Loucy (cell line): Measurements from ENCODE around the gene SLC9A1.

Source experiments
- H2AFZ ChIP-seq: fragments of 200-600 bp; sonication (generic); 2 replicates; pipeline ENCODE4 v1.6.0; 2016; ENCODE audit warnings: antibody characterized with exemption, mild to moderate bottlenecking, low read length, moderate library complexity
- H3F3A ChIP-seq: fragments of 200-600 bp; 2 replicates; pipeline ENCODE4 v1.6.0; 2016; ENCODE audit warnings: antibody characterized with exemption, low read depth, mild to moderate bottlenecking
- H3K27me3 ChIP-seq: fragments of 200-600 bp; sonication (generic); 2 replicates; pipeline ENCODE4 v1.6.1; 2014; ENCODE audit warnings: low read length, mild to moderate bottlenecking; ENCODE audit not compliant: insufficient read depth, poor library complexity, severe bottlenecking
- H3K36me3 ChIP-seq: fragments of 200-600 bp; sonication (generic); 2 replicates; pipeline ENCODE4 v1.6.1; 2016; ENCODE audit warnings: low read length; ENCODE audit not compliant: insufficient read depth
- H3K4me1 ChIP-seq: fragments of 200-600 bp; sonication (generic); 2 replicates; pipeline ENCODE4 v1.5.1; 2014; ENCODE audit warnings: low read length, mild to moderate bottlenecking; ENCODE audit not compliant: insufficient read depth, poor library complexity, severe bottlenecking
- H3K4me2 ChIP-seq: fragments of 200-600 bp; sonication (generic); 2 replicates; pipeline ENCODE4 v1.6.0; 2014; ENCODE audit warnings: antibody characterized with exemption, low read length, low read depth, mild to moderate bottlenecking; ENCODE audit not compliant: poor library complexity, severe bottlenecking
- H3K4me3 ChIP-seq: fragments of 200-600 bp; sonication (generic); 2 replicates; pipeline ENCODE4 v1.5.1; 2014; ENCODE audit warnings: low read length, mild to moderate bottlenecking, mixed read lengths; ENCODE audit not compliant: poor library complexity, severe bottlenecking
- H3K79me2 ChIP-seq: fragments of 200-600 bp; sonication (generic); 2 replicates; pipeline ENCODE4 v1.6.1; 2014; ENCODE audit warnings: low read length; ENCODE audit not compliant: insufficient read depth
- H3K9ac ChIP-seq: fragments of 200-600 bp; sonication (generic); 2 replicates; pipeline ENCODE4 v1.6.0; 2014; ENCODE audit warnings: mild to moderate bottlenecking, low read depth, low read length, moderate library complexity; ENCODE audit not compliant: poor library complexity, severe bottlenecking
- H3K9me2 ChIP-seq: fragments of 200-600 bp; sonication (generic); replicated peaks from 2 replicates; pipeline ENCODE4 v1.6.1; 2016; ENCODE audit warnings: low read depth, low read length, mixed read lengths
- H3K9me3 ChIP-seq: fragments of 200-600 bp; sonication (generic); 2 replicates; pipeline ENCODE4 v1.6.1; 2014; ENCODE audit warnings: mild to moderate bottlenecking, antibody characterized with exemption, low read length, low read depth; ENCODE audit not compliant: insufficient read depth
- H4K20me1 ChIP-seq: fragments of 200-600 bp; sonication (generic); 2 replicates; pipeline ENCODE4 v1.6.0; 2014; ENCODE audit warnings: antibody characterized with exemption, low read length, mild to moderate bottlenecking; ENCODE audit not compliant: insufficient read depth, poor library complexity, severe bottlenecking
- EZH2phosphoT487 ChIP-seq: fragments of 200-600 bp; IDR thresholded peaks from 2 replicates; pipeline ENCODE4 v1.6.1; 2018; ENCODE audit warnings: antibody characterized with exemption, mild to moderate bottlenecking, moderate library complexity, borderline replicate concordance
- TF ChIP-seq, protein P1 (sequence below): fragments of 200-600 bp; sonication (generic); conservative IDR thresholded peaks from 2 replicates; pipeline ENCODE4 v1.5.1; 2014; ENCODE audit warnings: mild to moderate bottlenecking, antibody characterized with exemption, low read length

The SLC9A1 gene

DNA sequence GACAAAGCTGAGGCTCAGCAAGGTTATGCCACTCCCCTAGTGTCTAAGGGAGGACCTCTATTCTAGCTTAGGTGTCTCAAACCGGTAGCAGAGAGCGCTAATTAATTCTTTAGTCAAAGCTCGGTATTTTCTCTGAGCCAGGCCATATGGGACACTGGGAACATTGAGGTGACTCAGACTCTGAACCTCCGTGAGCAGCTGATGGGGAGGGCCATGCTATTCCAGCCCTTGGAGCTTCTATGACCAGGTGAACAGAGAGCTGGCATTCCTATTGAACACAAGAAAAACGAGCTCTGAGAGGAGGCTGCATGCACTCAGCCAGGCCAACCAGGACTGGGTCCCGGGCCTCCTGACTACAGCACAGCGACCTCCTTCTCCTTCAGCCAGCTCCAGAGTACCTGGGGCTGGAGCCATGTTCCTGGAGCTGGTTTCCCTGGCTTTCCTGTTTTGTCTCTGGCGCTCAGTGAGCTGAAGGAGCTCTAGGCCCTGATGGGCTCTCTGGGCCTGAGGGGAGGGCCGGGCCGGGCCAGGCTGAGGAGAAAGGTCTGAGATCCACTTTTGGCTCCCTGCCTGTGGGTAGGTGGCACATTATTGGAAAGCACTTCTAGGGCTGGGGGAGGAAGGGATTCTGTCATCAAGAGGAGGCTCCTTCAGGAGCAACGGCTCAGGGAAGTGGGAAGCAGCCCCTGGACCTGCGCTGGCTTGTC lies 37.0 kb downstream of the SLC9A1 start:
- H4K20me1 ChIP-seq, result no peaks in the 10 kb centered on the region
- no peak overlapping the region for H2AFZ ChIP-seq
- no peak for TF ChIP-seq EZH2phosphoT487
- TF ChIP-seq, protein P1, sequence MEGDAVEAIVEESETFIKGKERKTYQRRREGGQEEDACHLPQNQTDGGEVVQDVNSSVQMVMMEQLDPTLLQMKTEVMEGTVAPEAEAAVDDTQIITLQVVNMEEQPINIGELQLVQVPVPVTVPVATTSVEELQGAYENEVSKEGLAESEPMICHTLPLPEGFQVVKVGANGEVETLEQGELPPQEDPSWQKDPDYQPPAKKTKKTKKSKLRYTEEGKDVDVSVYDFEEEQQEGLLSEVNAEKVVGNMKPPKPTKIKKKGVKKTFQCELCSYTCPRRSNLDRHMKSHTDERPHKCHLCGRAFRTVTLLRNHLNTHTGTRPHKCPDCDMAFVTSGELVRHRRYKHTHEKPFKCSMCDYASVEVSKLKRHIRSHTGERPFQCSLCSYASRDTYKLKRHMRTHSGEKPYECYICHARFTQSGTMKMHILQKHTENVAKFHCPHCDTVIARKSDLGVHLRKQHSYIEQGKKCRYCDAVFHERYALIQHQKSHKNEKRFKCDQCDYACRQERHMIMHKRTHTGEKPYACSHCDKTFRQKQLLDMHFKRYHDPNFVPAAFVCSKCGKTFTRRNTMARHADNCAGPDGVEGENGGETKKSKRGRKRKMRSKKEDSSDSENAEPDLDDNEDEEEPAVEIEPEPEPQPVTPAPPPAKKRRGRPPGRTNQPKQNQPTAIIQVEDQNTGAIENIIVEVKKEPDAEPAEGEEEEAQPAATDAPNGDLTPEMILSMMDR, result no peak
- H3K9me2 ChIP-seq, result no peaks in the 10 kb centered on the region
- H3K79me2 ChIP-seq, result peaks cover 18% of the 10 kb centered on the region; the same call in 1 of the 2 replicates
- no peak overlapping the region for H3K4me2 ChIP-seq
- peaks cover 9% of the 10 kb centered on the region; the same call in 1 of the 2 replicates for H3K36me3 ChIP-seq
- H3K27me3 ChIP-seq, result no peaks in the 10 kb centered on the region
- H3K9me3 ChIP-seq, result no peaks in the 10 kb centered on the region
- no peak overlapping the region for H3K4me3 ChIP-seq
- H3F3A ChIP-seq, result no peaks in the 10 kb centered on the region
- peaks cover 4% of the 10 kb centered on the region for H3K4me1 ChIP-seq
- no peak overlapping the region for H3K9ac ChIP-seq

DNA sequence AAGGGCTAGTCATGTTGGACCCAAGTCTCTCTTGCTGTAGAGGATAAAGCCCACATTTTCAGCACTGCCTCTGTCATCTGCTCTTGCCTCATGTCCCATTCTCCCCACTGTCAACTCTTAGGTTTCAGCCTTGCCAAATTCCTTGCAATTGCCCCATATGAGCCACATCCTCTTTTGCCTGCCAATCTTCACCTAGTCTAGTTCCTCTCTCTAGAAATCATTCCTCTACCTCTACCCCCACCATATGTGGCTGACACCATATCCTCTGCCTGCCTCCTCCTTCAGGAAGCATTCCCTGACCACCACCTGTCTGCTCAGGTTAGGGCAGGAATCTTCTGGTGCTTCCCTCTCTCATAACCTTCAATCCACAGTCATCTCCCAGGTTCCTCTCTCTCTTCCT lies 38.2 kb downstream of the SLC9A1 start:
- no peak overlapping the region for H2AFZ ChIP-seq
- no peaks in the 10 kb centered on the region for H3F3A ChIP-seq
- TF ChIP-seq, protein P1, result no peak
- no peak for TF ChIP-seq EZH2phosphoT487
- no peaks in the 10 kb centered on the region for H3K9me3 ChIP-seq
- no peaks in the 10 kb centered on the region for H3K9me2 ChIP-seq
- no peaks in the 10 kb centered on the region for H4K20me1 ChIP-seq
- H3K79me2 ChIP-seq, result peaks cover 18% of the 10 kb centered on the region; the same call in 1 of the 2 replicates
- no peak overlapping the region for H3K4me3 ChIP-seq
- H3K4me1 ChIP-seq, result peaks cover 6% of the 10 kb centered on the region
- no peak overlapping the region for H3K4me2 ChIP-seq
- H3K9ac ChIP-seq, result no peak overlapping the region
- H3K27me3 ChIP-seq, result no peaks in the 10 kb centered on the region
- peaks cover 9% of the 10 kb centered on the region; the same call in 1 of the 2 replicates for H3K36me3 ChIP-seq

DNA sequence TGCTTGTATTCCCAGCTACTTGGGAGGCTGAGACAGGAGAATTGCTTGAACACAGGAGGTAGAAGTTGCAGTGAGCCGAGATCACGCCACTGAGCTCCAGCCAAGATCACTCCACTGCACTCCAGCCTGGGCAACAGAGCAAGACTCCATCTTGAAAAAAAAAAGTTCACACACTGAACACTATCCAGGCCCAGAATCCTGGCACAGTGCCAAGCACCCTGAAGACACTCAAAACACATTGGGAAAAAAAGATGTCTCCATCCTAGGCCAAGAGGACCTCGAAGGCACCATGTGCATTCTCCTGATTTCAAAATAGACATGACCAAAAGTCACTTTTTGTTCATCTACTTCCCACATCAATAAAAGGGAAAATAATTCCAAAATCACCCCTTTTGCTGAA lies 38.7 kb downstream of the SLC9A1 start:
- no peak overlapping the region for H2AFZ ChIP-seq
- H3K9me2 ChIP-seq, result no peaks in the 10 kb centered on the region
- H3K4me3 ChIP-seq, result no peak overlapping the region
- peaks cover 11% of the 10 kb centered on the region for H3K4me1 ChIP-seq
- H3F3A ChIP-seq, result no peaks in the 10 kb centered on the region
- H3K27me3 ChIP-seq, result no peaks in the 10 kb centered on the region
- no peaks in the 10 kb centered on the region for H3K9me3 ChIP-seq
- H3K36me3 ChIP-seq, result peaks cover 9% of the 10 kb centered on the region; the same call in 1 of the 2 replicates
- peaks cover 18% of the 10 kb centered on the region; the same call in 1 of the 2 replicates for H3K79me2 ChIP-seq
- H3K4me2 ChIP-seq, result no peak overlapping the region
- TF ChIP-seq EZH2phosphoT487, result no peak
- TF ChIP-seq, protein P1, result no peak
- H4K20me1 ChIP-seq, result no peaks in the 10 kb centered on the region
- H3K9ac ChIP-seq, result no peak overlapping the region
